GM12892 (cell line): ENCODE results near the gene PTPDC1.

Source experiments
- POLR2A ChIP-seq: IDR thresholded peaks from 2 replicates; pipeline ENCODE4 v1.6.1; 2011; ENCODE audit warnings: low read depth, low read length, control low read depth
- POLR2AphosphoS5 ChIP-seq: IDR thresholded peaks from 2 replicates; pipeline ENCODE4 v1.6.1; 2011; ENCODE audit warnings: low read depth, low read length, control low read depth
- TAF1 ChIP-seq: IDR thresholded peaks from 2 replicates; pipeline ENCODE4 v1.6.1; 2011; ENCODE audit warnings: low read depth, mild to moderate bottlenecking, control low read depth, low read length, borderline replicate concordance

GRCh38 chr9:94056442-94056974, 27.8 kb upstream of the PTPDC1 start:
- TF ChIP-seq POLR2A (no peak), TAF1 (no peak), POLR2AphosphoS5 (no peak)
